ENCODE results near the gene PKN2.

The PKN2 gene

DNA sequence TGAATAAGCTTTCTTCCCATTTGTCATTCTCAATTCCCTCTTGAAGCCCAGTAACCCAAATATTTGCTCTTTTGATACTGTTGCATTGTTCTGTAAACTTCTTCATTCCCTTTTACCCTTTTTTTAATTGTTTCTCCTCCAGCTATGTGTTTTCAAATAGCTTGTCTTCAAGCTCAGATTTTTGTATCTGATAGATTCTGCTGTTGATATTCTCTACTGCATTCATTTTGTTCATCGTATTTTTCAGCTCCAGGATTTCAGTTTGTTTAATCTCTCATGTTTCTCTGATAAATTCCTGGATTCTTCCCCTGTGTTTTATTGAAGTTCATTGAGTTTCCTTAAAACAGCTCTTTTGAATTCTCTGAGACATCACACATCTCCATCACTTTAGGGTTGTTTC lies 51.8 kb downstream of the PKN2 start:
- no peak for DNase-seq

DNA sequence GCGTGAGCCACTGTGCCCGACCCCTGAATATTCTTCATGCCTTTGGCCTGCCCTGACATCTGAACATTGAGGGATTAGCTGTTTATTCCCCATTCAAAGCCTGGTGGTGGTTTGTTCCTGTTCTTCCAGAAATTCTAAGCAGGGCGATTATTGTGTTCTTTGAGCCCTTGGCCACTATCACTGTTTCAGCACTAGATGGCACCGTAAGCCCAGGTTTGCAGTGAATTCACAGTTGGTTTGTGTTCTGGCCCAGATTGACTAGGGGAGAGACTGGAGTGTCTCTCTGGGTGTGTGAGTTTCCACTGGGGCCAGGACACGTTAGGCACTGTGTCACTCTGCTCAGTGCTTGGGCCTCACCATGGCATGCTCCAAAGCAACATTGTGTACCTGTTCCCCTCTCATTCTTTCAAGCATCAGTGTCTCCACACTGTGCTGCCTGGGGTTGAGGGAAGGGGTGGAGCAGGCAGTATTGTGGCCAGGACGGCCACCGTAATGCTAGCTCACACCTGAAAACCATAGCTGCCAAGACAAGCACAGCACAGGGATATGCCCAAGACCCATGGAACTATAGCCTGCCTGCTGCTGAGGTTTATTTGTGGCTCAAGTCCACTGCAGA lies 52.7 kb downstream of the PKN2 start:
- peak; percentile 60 to 71 (median 64) for DNase-seq

DNA sequence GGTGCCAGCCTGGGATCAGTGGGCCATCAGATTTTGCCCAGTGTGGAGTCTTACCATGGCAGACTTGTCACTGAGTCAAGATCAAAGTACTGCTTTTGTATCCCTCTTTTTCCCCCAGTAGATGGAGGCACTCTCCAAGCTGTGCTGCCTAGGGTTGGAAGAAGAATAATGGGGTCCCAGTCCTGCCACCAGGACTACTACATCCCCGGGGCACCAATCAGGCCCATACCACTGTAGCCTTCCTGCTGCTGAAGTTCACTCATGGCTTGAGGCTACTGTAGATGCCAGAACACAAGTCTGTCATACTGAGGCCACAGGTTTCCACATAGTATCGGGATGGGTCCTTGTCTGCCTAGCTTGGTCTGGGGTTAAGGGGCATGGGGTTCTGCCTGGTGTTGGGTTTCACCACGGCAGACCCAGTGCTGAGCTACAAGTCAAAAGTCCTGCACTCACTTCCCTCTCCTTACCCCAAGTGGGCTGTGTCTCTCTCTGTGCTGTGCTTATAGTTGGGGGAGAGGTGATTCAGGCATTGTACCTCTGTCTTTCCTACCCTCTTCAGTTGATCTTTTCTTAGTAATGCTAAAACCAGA lies 53.4 kb downstream of the PKN2 start:
- DNase-seq = no peak

DNA sequence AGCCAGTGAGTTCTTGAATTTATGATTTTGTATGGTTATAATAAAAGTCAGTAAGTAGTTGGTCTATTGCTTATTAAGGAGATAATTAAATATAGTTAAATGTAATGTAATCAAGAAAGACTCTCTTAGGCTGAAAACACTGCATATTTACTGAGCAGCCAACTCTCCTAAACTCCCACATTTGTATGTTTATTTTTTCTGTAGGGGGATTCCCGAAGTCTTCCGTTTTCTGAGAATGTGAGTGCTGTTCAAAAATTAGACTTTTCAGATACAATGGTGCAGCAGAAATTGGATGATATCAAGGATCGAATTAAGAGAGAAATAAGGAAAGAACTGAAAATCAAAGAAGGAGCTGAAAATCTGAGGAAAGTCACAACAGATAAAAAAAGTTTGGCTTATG lies 56.7 kb downstream of the PKN2 start:
- no peak for DNase-seq

DNA sequence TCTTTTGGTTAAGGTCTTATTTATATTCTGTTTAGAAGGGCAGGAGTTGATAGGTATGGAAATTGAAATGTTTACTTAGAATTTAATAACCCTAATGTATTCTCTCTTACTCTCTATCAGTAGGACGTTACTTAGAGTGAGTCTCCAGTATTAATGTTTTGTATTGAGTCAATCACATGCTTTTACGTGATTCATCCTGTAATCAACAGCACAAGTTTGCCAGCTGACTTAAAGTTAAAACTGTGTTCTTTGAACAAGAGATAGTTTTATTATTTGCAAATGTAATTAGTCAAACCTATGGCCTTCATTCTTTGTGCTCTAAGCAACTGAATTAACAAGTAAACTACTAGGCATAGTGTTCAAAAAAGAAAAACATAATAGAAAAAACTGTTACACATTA lies 57.3 kb downstream of the PKN2 start:
- DNase-seq = no peak

DNA sequence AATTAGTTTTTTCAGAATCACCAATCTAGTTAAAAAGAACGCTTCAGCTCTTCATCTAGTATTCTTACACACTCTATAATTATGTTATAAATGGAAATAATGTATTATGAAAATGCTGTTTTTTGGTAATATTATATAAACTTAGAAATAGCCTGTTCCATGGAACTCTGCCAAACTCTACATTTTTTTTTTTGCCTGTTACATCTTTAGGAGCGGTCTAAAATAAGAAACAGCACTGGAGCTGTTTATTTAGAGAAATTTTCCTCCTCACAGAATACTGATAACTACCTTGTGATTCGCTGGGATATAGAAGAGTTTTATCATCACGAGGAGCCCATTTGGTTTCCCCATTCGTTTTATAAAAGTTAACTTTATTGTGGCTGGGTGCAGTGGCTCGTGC lies 58.5 kb downstream of the PKN2 start:
- no peak for DNase-seq

DNA sequence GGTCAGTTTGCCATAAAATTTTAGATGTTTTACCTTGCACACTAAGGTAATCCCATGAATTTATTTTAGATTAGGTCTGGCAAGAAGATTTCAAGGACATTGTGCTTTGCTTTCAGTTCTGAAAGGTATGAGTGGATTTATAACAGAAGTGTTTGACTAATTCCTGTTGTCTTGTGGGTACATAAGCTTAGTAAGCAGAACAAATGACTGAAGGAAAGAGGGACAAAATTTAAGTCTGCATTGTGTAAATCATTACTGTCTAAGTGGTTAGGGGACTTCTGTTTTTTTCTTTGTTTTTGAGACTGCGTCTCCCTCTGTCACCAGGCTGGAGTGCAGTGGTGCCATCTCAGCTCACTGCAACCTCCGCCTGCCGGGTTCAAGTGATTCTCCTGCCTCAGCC lies 60.1 kb downstream of the PKN2 start:
- DNase-seq = no peak

DNA sequence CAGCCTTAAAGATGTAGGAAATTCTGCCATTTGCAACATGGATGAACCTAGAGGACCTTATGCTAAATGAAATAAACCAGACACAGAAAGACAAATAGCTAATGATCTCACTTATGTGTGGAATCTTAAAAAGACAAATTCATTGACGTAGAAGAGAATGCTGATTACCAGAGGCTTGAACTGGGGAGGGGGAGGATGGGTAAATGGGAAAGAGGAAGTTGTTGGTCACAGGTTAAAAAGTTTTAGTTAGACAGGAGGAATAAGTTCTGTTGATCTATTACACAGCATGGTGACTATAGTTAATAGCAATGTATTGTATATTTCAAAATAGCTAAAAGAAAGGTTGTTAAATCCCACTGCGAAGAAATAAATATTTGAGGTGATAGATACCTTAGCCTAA lies 62.8 kb downstream of the PKN2 start:
- no peak for DNase-seq

DNA sequence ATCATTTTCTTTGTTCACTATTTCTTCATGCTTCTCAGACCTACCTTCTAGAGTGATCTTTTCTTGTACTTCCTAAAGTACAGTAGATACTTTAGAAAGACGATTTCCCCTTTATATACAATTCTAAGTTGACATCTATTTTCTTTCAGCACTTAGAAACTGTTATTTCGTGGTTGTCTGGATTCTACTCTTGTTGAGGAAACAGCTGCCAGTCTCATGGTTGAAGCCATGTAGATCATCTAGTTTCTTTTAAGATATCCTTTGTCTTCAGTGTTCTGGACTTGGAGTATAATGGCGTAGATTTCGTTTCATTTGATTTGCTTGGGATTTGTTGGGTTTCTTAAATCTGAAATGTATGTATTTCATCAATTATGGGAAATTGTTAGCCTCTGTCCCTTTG lies 67.6 kb downstream of the PKN2 start:
- DNase-seq = no peak

DNA sequence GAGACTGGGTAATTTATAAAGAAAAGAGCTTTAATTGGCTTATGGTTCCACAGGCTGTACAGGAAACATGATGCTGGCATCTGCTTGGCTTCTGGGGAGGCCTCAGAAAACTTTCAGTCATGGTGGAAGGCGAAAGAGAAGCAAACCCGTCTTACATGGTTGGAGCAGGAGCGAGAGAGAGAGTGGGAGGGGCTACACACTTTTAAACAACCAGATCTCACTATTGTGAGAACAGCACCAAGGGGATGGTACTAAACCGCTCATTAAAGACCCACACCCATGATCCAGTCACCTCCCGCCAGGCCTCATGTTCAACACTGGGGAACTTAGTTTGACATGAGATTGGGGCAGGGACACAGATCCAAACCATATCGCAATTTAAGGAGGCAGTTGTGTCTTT lies 69.4 kb downstream of the PKN2 start:
- DNase-seq = no peak

DNA sequence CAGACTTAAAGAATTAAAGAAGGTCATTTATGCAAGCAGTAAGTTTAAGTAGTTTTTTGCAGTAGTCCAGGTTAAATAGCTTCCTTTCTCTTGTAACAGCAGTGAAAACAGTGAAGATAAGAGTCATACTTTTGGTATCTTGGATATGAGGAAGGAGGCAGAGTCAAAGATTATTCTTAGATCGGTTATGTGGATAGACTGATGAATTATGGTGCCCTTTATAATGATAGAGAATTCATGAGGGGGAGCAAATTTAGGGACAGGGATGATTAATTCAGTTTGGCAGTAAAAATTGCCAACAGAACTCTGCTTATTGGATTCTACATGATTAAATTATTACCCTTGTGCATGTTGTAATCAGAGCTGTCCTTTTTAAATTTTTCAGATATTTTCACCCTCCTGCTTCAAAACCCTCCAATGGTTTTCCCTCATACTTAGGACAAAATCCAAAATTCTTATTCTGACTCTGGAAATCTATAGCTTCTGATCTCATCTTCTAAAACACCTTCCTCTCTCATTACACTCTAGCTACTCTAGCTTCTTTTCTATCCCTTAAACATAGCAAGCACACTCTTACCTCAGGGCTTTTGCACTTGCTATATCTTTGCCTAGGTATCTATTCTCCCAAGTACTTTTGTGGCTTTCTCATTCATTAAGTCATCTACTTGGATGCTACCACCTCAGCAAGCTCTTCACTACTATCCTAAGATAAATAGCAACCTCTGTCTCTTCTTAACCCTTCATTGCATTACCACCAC lies 79.8 kb downstream of the PKN2 start:
- no peak for DNase-seq

DNA sequence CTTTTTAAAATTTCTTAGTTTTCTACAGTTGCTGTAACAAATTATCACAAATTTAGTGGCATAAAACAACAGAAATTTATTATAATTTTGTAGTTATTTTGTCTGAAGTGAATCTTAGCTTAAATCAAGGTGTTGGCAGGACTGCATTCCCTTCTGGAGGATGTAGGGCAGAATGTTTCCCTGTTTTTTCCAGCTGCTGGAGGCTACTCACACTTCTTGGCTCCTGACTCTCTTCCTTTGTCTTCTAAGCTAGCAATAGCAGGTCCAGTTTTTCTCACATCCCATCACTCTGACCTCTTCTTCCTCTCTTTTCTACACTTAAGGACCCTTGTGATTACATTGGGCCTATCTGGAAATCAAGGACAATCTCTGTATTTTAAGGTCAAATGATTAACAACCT lies 84.1 kb downstream of the PKN2 start:
- no peak for DNase-seq

DNA sequence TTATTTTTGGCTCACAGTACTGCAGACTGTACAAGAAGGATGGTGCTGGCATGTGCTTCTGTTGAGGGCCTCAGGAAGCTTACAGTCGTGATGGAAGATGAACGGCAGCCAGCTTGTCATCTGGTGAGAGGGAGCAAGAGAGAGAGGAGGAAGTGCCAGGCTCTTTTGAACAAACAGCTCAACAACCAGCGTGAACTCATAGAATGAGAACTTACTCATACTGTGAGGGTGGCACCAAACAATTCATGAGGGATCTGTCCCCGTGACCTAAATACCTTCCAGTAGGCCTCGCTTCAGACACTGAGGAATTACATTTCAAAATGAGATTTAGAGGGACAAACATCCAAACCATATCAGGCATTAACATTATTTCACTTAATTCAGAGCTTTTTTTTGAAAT lies 84.7 kb downstream of the PKN2 start:
- peak in 1 of 4 experiments; percentile 7 for DNase-seq

DNA sequence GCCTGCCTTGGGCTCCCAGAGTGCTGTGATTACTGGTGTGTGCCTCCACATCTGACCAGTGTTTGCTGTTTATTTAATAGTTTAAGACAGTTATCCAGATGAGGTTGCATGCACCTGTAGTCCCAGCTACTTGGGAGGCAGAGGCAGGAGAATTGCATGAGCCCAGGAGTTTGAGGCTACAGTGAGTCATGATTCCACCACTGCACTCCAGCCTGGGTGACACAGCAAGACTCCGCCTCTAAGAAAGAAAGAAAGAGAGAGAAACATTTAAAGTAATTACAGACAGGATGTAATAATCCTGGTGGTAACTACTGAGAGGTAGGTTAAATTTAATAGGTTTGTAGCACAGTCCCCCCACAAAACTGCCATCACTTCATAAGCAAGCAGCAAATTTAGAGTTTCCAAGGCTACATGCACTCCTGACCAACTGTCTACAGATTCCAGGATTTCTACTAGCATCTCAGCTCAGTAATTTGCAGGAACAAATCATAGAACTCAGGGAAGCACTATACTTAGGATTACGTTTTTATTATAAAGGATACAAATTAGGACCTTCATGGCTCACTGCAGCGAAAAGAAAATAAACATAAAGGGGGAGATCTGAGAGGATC lies 89.6 kb downstream of the PKN2 start:
- DNase-seq = no peak

DNA sequence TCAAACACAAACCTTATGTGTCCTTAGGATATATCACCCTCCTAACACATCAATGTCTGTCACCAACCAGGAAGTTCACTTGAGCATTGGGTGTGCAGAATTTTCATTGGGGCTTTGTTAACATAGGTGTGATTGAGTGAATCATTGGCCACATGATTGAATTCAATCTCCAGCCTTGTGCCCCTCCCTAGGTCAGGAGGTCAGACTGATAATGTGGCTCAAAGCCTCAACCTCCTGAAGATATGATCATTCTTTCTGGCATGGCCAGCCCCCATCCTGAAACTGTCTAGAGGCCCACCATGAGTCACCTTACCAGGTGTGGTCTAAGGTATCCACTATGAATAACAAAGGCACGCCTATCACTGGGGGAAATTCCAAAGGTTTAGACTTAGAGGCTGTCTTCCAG lies 90.1 kb downstream of the PKN2 start:
- DNase-seq = no peak

DNA sequence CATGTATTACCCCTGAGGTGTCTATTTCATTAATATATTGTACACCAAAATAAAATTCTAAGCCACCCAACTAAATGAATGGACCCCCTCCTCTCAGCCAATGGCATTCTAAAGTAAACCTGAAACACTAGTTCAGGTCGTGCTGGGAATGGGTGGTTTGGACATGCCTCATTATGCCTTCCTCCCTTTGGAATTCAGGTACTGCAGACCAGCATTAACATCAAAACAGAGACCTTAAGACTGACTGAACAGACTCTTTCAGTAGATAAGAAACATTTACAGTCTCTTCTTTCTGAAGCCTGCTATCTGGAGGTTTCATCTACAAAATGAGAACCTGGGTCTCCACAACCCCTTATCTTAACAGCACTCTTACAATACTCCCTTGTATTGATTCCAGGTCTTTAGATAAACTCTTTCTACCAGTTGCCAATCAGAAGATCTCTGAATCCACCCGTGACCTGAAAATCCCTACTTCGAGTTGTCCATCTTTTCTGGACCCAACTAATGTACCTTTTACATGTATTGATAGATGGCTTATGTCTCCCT lies 93.6 kb downstream of the PKN2 start:
- no peak for DNase-seq

DNA sequence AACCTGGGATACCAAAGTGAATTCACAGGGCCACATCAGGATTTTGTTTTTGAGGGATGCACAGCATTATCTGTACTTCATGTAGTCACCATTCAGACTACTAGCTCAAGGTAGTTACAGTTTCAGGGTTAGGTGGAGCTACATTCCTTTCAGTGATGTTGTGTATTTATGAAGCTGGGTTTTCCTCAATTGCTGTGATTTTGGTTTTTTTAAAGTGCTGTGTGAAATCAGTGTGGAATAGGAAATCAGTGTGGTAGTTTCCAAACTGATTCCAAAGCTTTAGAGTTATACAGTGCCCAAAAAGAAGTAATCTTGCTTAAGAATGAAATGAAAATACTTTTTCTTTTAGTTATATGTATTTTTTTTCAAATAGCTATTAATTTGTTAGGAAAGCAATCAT lies 95.8 kb downstream of the PKN2 start:
- DNase-seq = no peak

DNA sequence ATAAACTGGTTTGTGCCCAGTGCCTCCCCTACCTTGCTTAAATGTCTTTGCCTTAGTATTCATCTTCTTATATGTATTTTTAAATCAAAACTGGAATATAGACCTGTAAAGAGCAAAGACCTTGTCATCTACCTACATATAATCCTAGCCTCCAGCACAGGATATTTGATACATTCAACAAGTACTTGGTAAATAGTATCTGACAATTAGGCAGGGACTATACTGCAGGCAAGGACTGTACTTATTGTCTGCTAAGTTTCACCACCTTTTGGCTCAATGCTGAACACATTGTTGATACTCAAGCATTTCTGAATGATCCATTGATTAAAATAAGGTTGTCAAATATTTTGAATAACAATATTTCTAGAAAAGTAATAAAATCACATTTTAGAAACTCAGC lies 96.4 kb downstream of the PKN2 start:
- DNase-seq = peak in 1 of 4 experiments; percentile 4

DNA sequence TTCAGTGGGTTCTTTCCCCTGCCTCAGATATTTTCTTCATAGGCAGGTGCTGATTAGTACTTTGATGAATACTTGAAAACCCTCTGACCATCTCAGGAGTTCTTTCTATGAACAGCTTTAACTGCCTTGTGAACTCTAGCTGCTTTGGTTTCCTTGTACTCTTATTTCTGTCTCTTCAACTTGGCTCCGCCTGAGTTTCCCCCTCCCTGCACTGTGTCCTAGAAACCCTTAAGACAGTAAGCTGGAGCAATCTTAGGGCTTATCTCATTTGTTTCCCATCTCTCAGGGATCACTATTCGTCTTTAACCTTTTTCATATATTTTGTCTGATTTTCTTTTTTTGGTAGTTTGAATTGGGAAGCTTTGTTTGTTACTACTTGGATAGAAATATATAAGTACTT lies 99.1 kb downstream of the PKN2 start:
- DNase-seq = no peak

DNA sequence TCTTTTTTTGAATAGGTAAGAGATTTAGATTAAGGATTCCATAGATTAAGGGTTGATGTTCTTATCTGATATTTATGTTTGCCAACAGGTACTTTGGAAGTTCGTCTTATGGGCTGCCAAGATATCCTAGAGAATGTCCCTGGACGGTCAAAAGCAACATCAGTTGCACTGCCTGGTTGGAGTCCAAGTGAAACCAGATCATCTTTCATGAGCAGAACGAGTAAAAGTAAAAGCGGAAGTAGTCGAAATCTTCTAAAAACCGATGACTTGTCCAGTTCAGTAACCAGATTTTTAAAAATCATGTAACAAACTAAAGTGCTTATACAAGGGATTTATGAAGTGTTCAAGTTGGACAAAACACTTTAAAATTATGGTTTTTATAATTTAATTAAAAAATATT lies 100.5 kb downstream of the PKN2 start:
- DNase-seq = no peak

DNA sequence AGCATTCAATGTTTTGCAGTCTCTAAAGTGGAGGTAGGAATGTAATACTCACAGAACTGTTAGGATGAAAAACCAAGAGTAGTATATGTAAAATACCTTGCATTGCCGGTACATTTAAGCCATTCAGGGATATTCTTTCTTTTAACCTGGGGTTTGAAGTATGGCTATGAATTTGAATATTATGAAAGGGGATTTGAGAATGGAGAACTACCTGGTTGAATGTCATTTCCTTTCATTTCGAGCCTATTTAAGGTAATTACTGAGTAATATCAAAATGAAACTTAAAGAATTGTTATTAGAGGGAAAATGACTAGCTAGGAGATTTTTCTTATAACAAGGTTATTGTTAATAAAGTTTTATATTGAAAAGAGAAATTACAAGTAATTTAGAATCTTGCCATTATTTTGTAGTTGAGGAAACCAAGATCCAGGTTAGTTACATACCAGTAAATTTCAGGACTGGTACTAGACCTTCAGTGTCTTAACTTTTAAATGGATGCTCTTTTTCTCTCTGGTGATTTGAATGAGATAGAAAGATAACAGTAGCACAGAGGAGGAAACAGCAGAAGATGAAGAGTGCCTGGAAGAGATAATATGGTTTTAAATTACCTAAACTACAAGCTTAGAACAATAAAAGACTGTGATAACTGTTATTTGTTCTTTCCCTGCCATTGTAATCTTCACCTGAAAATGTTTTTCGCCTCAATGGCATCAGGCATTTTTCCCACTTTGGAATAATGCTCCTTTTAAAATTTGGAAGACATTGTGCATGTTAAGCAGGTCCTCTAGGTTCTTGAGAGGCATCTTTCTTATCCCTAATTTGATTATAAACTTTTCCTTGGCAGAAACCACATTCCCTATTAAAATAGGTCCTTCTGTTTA lies 103.2 kb downstream of the PKN2 start:
- no peak for DNase-seq

DNA sequence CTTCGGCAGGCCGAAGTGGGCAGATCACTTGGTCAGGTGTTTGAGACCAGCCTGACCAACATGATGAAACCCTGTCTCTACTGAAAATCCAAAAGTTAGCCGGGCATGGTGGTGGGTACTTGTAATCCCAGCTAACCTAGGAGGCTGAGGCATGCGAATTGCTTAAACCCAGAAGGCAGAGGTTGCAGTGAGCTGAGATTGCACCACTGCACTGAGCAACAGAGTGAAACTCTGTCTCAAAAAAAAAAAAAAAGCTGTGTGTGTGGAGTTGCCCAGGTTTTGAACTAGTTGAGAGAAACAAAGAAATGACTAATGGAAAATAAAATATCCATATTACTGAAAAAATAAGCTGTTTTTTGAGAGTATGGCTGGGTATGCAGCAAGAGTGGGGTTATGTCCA lies 107.1 kb downstream of the PKN2 start:
- no peak for DNase-seq

DNA sequence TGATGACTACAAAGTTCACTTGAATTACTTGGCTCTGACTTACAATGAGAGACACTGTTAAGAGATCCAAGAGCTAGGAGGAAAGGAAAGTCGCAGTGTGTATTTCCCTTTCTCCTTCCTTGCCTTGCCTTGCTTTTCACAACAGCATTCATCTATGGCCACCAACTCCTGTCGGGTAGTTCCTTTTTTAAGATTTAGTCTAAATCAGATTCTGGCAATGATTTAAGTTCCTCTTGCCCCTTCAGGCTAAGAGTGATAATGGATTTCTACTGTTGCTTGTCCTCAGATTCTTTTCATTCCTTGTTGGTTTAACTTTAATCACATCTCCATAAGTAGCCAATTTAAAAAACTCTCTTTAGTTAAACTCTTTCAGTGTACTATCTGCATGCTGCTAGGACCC lies 115.4 kb downstream of the PKN2 start:
- DNase-seq = peak; percentile 36 to 74 (median 57)

Data from suppressor macrophage (primary cell).